ENCODE measurements around the gene ZNHIT6. TPM values are rescaled to one million over a fixed set of nuclear protein-coding genes. Genes with fewer than 3 reads are reported as not detected.
"Not testable (repeated sequence)": the region's sequence is repeated elsewhere in the genome, so short reads cannot be mapped to it uniquely, and the experiment has no call there.

ZNHIT6 gene
- total RNA-seq, 3 donors from 2014 or later, result 45.1 to 52.6 (median 47.8) TPM

GRCh38 chr1:85654066-85654782 lies 54.0 kb downstream of the ZNHIT6 start:
- H3K4me3 Mint-ChIP-seq, result no peak overlapping the region
- no peaks in the 10 kb centered on the region for H3K27me3 Mint-ChIP-seq (ENCODE audit: low read depth)
- H3K9me3 Mint-ChIP-seq, result peaks cover 7% of the 10 kb centered on the region
- ATAC-seq (no peak), DNase-seq (no peak)
- H3K4me1 Mint-ChIP-seq (ENCODE audit: low read depth), result no peaks in the 10 kb centered on the region
- peaks cover 50% of the 10 kb centered on the region for H3K36me3 Mint-ChIP-seq (ENCODE audit: insufficient read depth)

- Mint-ChIP-seq H3K4me1 (ENCODE audit: low read depth) (no peaks in the 10 kb centered on the region), H3K27me3 (ENCODE audit: low read depth) (no peaks in the 10 kb centered on the region), H3K9me3 (peaks cover 15% of the 10 kb centered on the region), H3K4me3 (no peak overlapping the region), H3K36me3 (ENCODE audit: insufficient read depth) (peaks cover 60% of the 10 kb centered on the region)
- DNase-seq (no peak), ATAC-seq (no peak)
These were observed 55.9 kb downstream of the ZNHIT6 start for GRCh38 chr1:85652327-85652726.

GRCh38 chr1:85650645-85651044 lies 57.6 kb downstream of the ZNHIT6 start:
- DNase-seq (no peak), ATAC-seq (no peak)
- Mint-ChIP-seq H3K36me3 (ENCODE audit: insufficient read depth) (peaks cover 51% of the 10 kb centered on the region), H3K9me3 (peaks cover 15% of the 10 kb centered on the region), H3K4me3 (no peak overlapping the region), H3K4me1 (ENCODE audit: low read depth) (no peaks in the 10 kb centered on the region), H3K27me3 (ENCODE audit: low read depth) (no peaks in the 10 kb centered on the region)

GRCh38 chr1:85649591-85649990 lies 58.6 kb downstream of the ZNHIT6 start:
- ATAC-seq (no peak), DNase-seq (no peak)
- H3K4me3 Mint-ChIP-seq, result no peak overlapping the region
- H3K27me3 Mint-ChIP-seq (ENCODE audit: low read depth), result no peaks in the 10 kb centered on the region
- peaks cover 16% of the 10 kb centered on the region for H3K9me3 Mint-ChIP-seq
- H3K36me3 Mint-ChIP-seq (ENCODE audit: insufficient read depth), result peaks cover 50% of the 10 kb centered on the region
- H3K4me1 Mint-ChIP-seq (ENCODE audit: low read depth), result no peaks in the 10 kb centered on the region

- DNase-seq; H3K4me1 Mint-ChIP-seq (ENCODE audit: low read depth); ATAC-seq; H3K27me3 Mint-ChIP-seq (ENCODE audit: low read depth); H3K4me3 Mint-ChIP-seq: not testable (repeated sequence)
- H3K9me3 Mint-ChIP-seq, result peaks cover 44% of the 10 kb centered on the region
- H3K36me3 Mint-ChIP-seq (ENCODE audit: insufficient read depth), result peaks cover 53% of the 10 kb centered on the region
These were observed 66.4 kb downstream of the ZNHIT6 start for GRCh38 chr1:85641598-85642556.

GRCh38 chr1:85639920-85640319 lies 68.3 kb downstream of the ZNHIT6 start:
- H3K27me3 Mint-ChIP-seq (ENCODE audit: low read depth); ATAC-seq; H3K4me1 Mint-ChIP-seq (ENCODE audit: low read depth); H3K4me3 Mint-ChIP-seq; DNase-seq: not testable (repeated sequence)
- Mint-ChIP-seq H3K36me3 (ENCODE audit: insufficient read depth) (peaks cover 65% of the 10 kb centered on the region), H3K9me3 (peaks cover 46% of the 10 kb centered on the region)

- no peak for ATAC-seq
- peaks cover 72% of the 10 kb centered on the region for H3K36me3 Mint-ChIP-seq (ENCODE audit: insufficient read depth)
- no peaks in the 10 kb centered on the region for H3K4me1 Mint-ChIP-seq (ENCODE audit: low read depth)
- no peak for DNase-seq
- H3K4me3 Mint-ChIP-seq, result no peak overlapping the region
- peaks cover 42% of the 10 kb centered on the region for H3K9me3 Mint-ChIP-seq
- H3K27me3 Mint-ChIP-seq (ENCODE audit: low read depth), result no peaks in the 10 kb centered on the region
These were observed 69.8 kb downstream of the ZNHIT6 start for GRCh38 chr1:85638412-85638811.

GRCh38 chr1:85630493-85630892 lies 77.7 kb downstream of the ZNHIT6 start:
- DNase-seq, result no peak
- Mint-ChIP-seq H3K4me1 (ENCODE audit: low read depth) (no peaks in the 10 kb centered on the region), H3K27me3 (ENCODE audit: low read depth) (no peaks in the 10 kb centered on the region), H3K9me3 (peaks cover 9% of the 10 kb centered on the region), H3K36me3 (ENCODE audit: insufficient read depth) (peaks cover 58% of the 10 kb centered on the region), H3K4me3 (no peak overlapping the region)
- ATAC-seq, result no peak

- Mint-ChIP-seq H3K27me3 (ENCODE audit: low read depth) (no peaks in the 10 kb centered on the region), H3K9me3 (peaks cover 13% of the 10 kb centered on the region), H3K4me3 (no peak overlapping the region), H3K4me1 (ENCODE audit: low read depth) (no peaks in the 10 kb centered on the region), H3K36me3 (ENCODE audit: insufficient read depth) (peaks cover 52% of the 10 kb centered on the region)
- no peak for DNase-seq
- no peak for ATAC-seq
These were observed 78.7 kb downstream of the ZNHIT6 start for GRCh38 chr1:85629532-85629920.

GRCh38 chr1:85628791-85629531 lies 79.3 kb downstream of the ZNHIT6 start:
- DNase-seq (no peak), ATAC-seq (no peak)
- H3K4me3 Mint-ChIP-seq, result no peak overlapping the region
- peaks cover 17% of the 10 kb centered on the region for H3K9me3 Mint-ChIP-seq
- no peaks in the 10 kb centered on the region for H3K4me1 Mint-ChIP-seq (ENCODE audit: low read depth)
- H3K36me3 Mint-ChIP-seq (ENCODE audit: insufficient read depth), result peaks cover 54% of the 10 kb centered on the region
- no peaks in the 10 kb centered on the region for H3K27me3 Mint-ChIP-seq (ENCODE audit: low read depth)

- peaks cover 66% of the 10 kb centered on the region for H3K36me3 Mint-ChIP-seq (ENCODE audit: insufficient read depth)
- no peak for DNase-seq
These were observed 81.4 kb downstream of the ZNHIT6 start for GRCh38 chr1:85626818-85627217.

GRCh38 chr1:85624361-85624760 lies 83.9 kb downstream of the ZNHIT6 start:
- Mint-ChIP-seq H3K27me3 (ENCODE audit: low read depth) (no peaks in the 10 kb centered on the region), H3K4me1 (ENCODE audit: low read depth) (no peaks in the 10 kb centered on the region), H3K36me3 (ENCODE audit: insufficient read depth) (peaks cover 69% of the 10 kb centered on the region), H3K9me3 (peaks cover 44% of the 10 kb centered on the region), H3K4me3 (no peak overlapping the region)
- no peak for ATAC-seq
- DNase-seq, result no peak

More at GRCh38 chr1:85626818-85627217, 81.4 kb downstream of the ZNHIT6 start:
- no peak for ATAC-seq
- no peaks in the 10 kb centered on the region for H3K27me3 Mint-ChIP-seq (ENCODE audit: low read depth)
- peaks cover 29% of the 10 kb centered on the region for H3K9me3 Mint-ChIP-seq
- H3K4me3 Mint-ChIP-seq, result no peak overlapping the region
- no peaks in the 10 kb centered on the region for H3K4me1 Mint-ChIP-seq (ENCODE audit: low read depth)

GRCh38 chr1:85623061-85623471 lies 85.2 kb downstream of the ZNHIT6 start:
- ATAC-seq (no peak), DNase-seq (no peak)
- Mint-ChIP-seq H3K4me3 (no peak overlapping the region), H3K4me1 (ENCODE audit: low read depth) (no peaks in the 10 kb centered on the region), H3K9me3 (peaks cover 44% of the 10 kb centered on the region), H3K36me3 (ENCODE audit: insufficient read depth) (peaks cover 66% of the 10 kb centered on the region), H3K27me3 (ENCODE audit: low read depth) (no peaks in the 10 kb centered on the region)

- H3K36me3 Mint-ChIP-seq (ENCODE audit: insufficient read depth), result peaks cover 53% of the 10 kb centered on the region
- ATAC-seq (no peak), DNase-seq (no peak)
- no peak overlapping the region for H3K4me3 Mint-ChIP-seq
- H3K27me3 Mint-ChIP-seq (ENCODE audit: low read depth), result no peaks in the 10 kb centered on the region
- H3K9me3 Mint-ChIP-seq, result peaks cover 36% of the 10 kb centered on the region
- no peaks in the 10 kb centered on the region for H3K4me1 Mint-ChIP-seq (ENCODE audit: low read depth)
These were observed 86.8 kb downstream of the ZNHIT6 start for GRCh38 chr1:85621430-85621829.
